IPS-18c (cell line): ENCODE measurements around the gene PLXNC1.

Experiments used
- H3K4me3 ChIP-seq: 2 replicates; pipeline ENCODE4 v1.7.0; 2013; ENCODE audit warnings: low read depth, mild to moderate bottlenecking, low read length, moderate library complexity; ENCODE audit not compliant: insufficient read depth
- H3K9me3 ChIP-seq: one replicate; pipeline ENCODE4 v1.6.1; 2013; ENCODE audit warnings: mild to moderate bottlenecking, low read length, moderate library complexity; ENCODE audit not compliant: control insufficient read depth, insufficient read depth

The PLXNC1 gene

GRCh38 chr12:94149119-94149780, 873 bp downstream of the PLXNC1 start:
- Histone ChIP-seq H3K4me3 (peak overlapping the region; percentile 64), H3K9me3 (no peaks in the 10 kb centered on the region)

- Histone ChIP-seq H3K4me3 (peak overlapping the region; percentile 64), H3K9me3 (no peaks in the 10 kb centered on the region)
Observed at GRCh38 chr12:94149781-94150239, 1.4 kb downstream of the PLXNC1 start.

DNA sequence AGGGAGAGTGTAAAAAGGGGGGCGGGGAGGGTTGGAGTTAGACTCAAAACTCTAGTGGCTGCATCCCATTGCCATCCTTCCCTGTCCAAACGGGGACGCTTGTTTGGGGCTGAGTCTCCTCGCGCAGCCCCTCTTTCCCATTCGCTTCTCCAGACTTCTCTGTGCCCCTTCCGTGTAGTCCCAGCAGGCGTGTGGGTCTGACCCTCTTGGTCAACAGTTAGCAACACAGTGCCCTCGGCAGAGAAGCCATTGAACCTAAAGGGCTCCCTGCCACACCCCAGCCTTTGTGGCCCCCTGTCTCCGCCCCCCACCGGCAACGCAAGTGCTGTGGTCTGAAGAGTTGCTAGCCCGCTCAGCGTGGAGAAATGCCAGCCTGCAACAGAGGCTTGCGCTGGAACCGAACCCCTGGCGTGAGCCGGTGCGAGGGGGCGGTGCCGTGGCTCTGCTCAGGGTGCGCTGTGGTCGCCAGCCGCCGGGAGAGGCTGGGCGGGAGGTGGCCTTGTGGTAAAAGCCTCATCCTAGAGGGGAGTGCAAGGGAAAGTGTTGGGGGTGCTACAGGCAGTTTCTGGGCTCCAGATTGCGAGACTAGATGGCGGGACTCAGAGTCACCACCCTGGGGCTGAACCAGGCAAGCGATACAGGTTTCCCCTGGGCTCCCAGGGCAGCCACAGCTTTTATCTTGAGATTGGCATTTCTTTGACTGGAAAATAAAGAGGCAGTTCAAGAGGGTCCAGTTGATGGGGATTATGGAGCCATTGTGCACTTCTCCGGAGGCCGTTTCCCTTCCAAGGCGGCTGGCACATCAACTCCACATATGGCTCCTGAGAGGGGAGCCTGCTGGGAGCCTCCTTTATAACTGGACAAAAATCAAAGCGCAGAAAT, 2.1 kb downstream of the PLXNC1 start:
- peak overlapping the region; percentile 64; the same call in 1 of the 2 replicates for H3K4me3 ChIP-seq
- no peaks in the 10 kb centered on the region for H3K9me3 ChIP-seq

GRCh38 chr12:94151582-94151981, 3.2 kb downstream of the PLXNC1 start:
- Histone ChIP-seq H3K9me3 (no peaks in the 10 kb centered on the region), H3K4me3 (no peak overlapping the region)

GRCh38 chr12:94152292-94153078, 4.1 kb downstream of the PLXNC1 start:
- Histone ChIP-seq H3K9me3 (no peaks in the 10 kb centered on the region), H3K4me3 (no peak overlapping the region)

- Histone ChIP-seq H3K9me3 (no peaks in the 10 kb centered on the region), H3K4me3 (no peak overlapping the region)
Observed at GRCh38 chr12:94157181-94157580, 8.8 kb downstream of the PLXNC1 start.

DNA sequence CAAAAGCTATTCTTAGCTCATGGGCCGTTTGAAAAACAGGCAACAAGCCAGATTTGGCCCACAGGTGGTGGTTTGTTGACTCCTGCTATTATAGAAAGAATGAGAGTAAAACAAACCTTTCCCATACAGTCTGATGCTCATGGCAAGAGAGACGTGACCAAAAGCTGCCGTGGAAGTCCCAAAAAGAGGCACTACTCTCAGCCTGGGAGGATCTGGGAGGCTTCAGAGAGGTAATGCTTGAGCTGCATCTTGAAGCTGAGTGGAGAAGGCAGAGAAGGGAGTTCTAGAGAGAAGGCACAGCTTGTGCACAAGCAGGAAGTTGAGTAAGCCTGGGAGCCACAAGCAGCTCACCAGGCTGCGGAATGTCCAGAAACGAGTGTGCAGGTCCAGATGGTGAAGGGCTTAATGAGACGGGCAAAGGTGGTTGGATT, 9.6 kb downstream of the PLXNC1 start:
- H3K4me3 ChIP-seq = no peak overlapping the region

GRCh38 chr12:94158666-94159065, 10.3 kb downstream of the PLXNC1 start:
- no peaks in the 10 kb centered on the region for H3K9me3 ChIP-seq
- no peak overlapping the region for H3K4me3 ChIP-seq

More for the DNA sequence above, 9.6 kb downstream of the PLXNC1 start:
- H3K9me3 ChIP-seq = no peaks in the 10 kb centered on the region

DNA sequence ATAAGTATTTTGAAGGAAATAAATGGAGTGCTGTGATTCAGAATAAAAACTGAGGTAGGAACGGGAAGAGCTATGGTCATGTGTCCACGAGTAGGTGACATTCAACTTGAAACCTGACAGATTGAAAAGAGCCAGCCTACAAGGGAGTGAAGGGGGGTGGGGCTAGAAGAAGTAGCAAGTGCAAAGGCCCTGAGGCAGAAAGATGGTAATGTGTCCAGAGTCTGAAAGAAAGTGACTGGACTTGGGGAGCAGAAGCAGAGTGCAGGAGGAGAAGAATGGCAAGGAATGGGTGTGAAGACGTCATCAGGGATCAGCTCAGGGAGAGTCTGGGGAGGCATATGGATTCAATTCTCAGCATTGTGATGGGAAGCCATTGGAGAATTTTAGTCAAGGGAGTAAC, 13.7 kb downstream of the PLXNC1 start:
- no peaks in the 10 kb centered on the region for H3K9me3 ChIP-seq
- H3K4me3 ChIP-seq = no peak overlapping the region

DNA sequence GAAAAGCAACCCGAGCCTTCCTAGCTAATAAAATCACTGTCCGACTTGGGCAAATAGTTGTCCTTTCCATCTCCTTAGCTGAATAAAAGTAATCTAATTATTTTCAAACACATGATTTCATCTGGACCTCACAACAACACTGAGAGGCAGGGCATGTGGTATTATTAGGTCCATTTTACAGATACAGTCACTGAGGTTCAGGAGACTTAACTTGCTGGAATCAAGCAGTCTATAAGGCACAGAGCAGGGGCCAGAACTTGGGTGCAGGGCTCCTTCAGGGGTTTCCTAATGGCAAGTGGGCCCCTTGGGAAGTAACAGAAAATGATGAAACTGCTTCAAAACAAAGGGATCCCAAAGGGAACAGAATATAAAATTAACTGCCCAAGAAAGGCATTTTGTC, 15.5 kb downstream of the PLXNC1 start:
- no peak overlapping the region for H3K4me3 ChIP-seq
- no peaks in the 10 kb centered on the region for H3K9me3 ChIP-seq

GRCh38 chr12:94165138-94165537, 16.8 kb downstream of the PLXNC1 start:
- Histone ChIP-seq H3K9me3 (no peaks in the 10 kb centered on the region), H3K4me3 (no peak overlapping the region)

- H3K4me3 ChIP-seq = no peak overlapping the region
Observed at GRCh38 chr12:94165670-94166364, 17.4 kb downstream of the PLXNC1 start.

DNA sequence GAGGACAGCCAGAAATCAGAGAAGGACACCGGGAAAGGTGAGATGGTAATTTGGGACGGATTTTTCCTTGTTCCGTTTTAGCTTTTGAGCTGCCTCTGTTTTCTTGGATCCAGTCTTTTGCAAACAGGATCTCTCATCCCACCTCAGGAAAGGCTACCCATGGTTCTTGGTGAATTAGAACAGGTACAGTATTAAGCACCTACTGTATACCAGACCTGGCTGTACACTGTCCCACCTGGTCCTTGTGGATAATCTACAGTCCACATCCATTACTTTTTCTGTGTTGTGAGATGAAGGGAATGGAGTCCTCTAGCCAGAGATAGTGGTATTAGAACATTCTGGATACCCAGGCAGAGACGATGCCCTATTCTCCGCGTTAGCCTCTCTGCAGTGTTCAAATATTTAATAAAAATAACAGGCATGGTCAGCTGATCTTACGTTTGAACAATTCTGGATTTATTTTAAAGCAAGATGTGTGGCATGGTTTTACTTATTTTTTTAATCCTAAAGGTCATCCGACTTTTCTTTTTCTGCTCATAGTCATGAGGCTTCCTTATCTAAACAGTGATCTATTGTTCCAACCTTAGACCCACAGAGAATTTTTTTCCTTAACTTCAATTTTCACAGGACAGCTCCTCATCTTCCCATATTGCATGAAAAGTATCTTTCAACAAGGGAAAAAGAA, 18.8 kb downstream of the PLXNC1 start:
- Histone ChIP-seq H3K4me3 (no peak overlapping the region), H3K9me3 (no peaks in the 10 kb centered on the region)

More at GRCh38 chr12:94165670-94166364, 17.4 kb downstream of the PLXNC1 start:
- H3K9me3 ChIP-seq = no peaks in the 10 kb centered on the region

DNA sequence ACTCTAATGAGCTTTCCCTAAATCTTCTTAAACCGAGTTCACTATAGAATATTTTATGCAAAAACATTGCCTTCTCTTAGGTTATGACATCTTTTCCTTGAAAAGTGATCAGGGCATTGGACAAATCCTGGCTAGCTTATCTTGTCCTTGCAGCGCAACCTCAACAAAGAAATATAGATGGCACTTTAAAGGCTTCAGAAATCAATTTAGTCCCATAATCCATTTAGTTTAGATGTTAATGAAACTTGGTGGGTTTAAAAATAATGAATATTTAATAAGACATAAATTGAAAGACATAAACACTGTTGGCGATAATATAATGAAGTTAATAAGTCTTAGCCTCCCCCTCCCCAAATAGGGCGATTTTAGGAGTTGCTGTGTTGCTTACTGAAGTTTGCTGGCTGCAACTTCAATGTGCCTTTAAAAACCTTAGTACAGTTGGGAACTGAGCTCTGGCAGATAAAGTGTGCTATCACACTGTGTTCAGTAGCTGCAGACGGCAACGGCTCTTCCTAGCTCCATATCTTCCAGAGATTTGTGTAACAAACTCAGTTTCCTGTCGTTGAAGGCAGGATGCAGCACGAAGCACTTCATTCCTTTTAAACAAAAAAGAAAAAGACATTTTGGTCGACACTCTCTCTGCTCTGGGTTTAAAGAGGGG, 19.5 kb downstream of the PLXNC1 start:
- H3K9me3 ChIP-seq = no peaks in the 10 kb centered on the region

GRCh38 chr12:94169495-94169894, 21.1 kb downstream of the PLXNC1 start:
- Histone ChIP-seq H3K4me3 (no peak overlapping the region), H3K9me3 (no peaks in the 10 kb centered on the region)

More for the DNA sequence above, 19.5 kb downstream of the PLXNC1 start:
- no peak overlapping the region for H3K4me3 ChIP-seq
